Activated T-cell treated with anti-CD3 and anti-CD28 coated beads, Interleukin-2, amount 50 U/mL, for 72 hours (primary cell): Measurements from ENCODE around the gene ZNF79. TPM values are rescaled to one million over a fixed set of nuclear protein-coding genes. Genes with fewer than 3 reads are reported as not detected.

Source experiments
- ATAC-seq, 2 donors: fragments of 150-1000 bp; cut with Tn5 transposase; replicated peaks in 1 of 2; 2 replicates each; pipeline ENCODE4 v1.10.0; 2021; ENCODE audit warnings: moderate library complexity in 2 of 2, mild to moderate bottlenecking in 1 of 2
- DNase-seq, 2 donors: peaks; one replicate each; pipeline ENCODE4 v3.0.0; 2021 to 2022; ENCODE audit warnings: mixed read lengths in 1 of 2
- H3K27ac Mint-ChIP-seq: one replicate; pipeline ENCODE4 v1.8.0; 2022; ENCODE audit warnings: mild to moderate bottlenecking, moderate library complexity, mixed read lengths
- H3K27me3 Mint-ChIP-seq: one replicate; pipeline ENCODE4 v1.8.0; 2022; ENCODE audit warnings: low read depth, mixed read lengths
- H3K36me3 Mint-ChIP-seq, 2 donors: one replicate each; pipeline ENCODE4 v1.8.0; 2022; ENCODE audit warnings: mixed read lengths in 2 of 2, mild to moderate bottlenecking in 1 of 2; ENCODE audit not compliant: insufficient read depth in 2 of 2
- H3K4me1 Mint-ChIP-seq: one replicate; pipeline ENCODE4 v1.8.0; 2022; ENCODE audit warnings: low read depth, mixed read lengths
- H3K4me3 Mint-ChIP-seq, 2 donors: one replicate each; pipeline ENCODE4 v1.8.0; 2022; ENCODE audit warnings: mild to moderate bottlenecking in 2 of 2, mixed read lengths in 2 of 2, moderate library complexity in 2 of 2
- H3K9me3 Mint-ChIP-seq, 2 donors: one replicate each; pipeline ENCODE4 v1.8.0; 2022; ENCODE audit warnings: mixed read lengths in 2 of 2
- total RNA-seq, 2 donors: library from RNA; stranded (reverse); gene quantifications; one replicate each; pipeline ENCODE4 v1.2.3, GENCODE V29; 2022

ZNF79 gene
- total RNA-seq, 2 donors from 2014 or later: 10.4 to 16.1 TPM

DNA sequence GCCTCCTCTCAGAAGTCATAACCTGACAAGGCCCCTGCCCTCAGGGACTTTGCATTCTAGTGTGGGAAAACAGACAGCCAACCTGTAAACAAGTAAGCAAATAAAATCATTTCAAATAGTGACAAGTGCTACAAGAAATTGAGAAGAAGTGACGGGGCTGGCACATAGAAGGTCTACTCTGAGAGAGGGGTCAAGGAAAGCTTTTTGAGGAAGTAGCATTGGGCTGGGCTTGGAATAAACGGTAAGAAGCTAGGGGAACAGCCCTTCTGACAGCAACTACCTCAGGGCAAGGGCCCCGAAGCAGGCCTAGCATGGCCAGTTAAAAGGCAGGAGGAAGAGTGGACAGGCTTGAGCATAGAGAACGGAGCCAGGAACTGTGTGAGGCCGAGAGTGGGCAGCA lies 32.0 kb upstream of the ZNF79 start:
- no peak overlapping the region for H3K4me3 Mint-ChIP-seq
- DNase-seq: no peak
- no peaks in the 10 kb centered on the region for H3K36me3 Mint-ChIP-seq
- H3K4me1 Mint-ChIP-seq: peaks cover 48% of the 10 kb centered on the region
- H3K9me3 Mint-ChIP-seq: no peaks in the 10 kb centered on the region
- H3K27ac Mint-ChIP-seq: no peak overlapping the region
- ATAC-seq: no peak
- peaks cover 59% of the 10 kb centered on the region for H3K27me3 Mint-ChIP-seq

DNA sequence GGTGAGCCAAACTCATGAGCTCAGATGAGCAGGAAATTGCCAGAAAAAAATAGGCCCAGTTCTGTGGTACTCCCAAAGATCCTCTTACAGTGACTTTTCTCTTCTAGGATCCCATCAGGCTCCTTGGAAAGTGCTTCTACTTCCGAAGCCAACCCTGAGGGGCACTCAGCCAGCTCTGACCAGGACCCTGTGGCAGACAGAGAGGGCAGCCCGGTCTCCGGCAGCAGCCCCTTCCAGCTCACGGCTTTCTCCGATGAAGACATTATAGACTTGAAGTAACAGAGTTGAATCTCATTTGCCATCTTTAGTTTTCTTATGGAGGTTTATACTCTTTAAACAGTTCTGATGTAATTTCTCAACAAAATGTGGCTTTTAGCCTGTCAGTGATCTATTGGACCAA lies 31.2 kb upstream of the ZNF79 start:
- Mint-ChIP-seq H3K4me3 (no peak overlapping the region), H3K27me3 (peaks cover 60% of the 10 kb centered on the region)
- ATAC-seq: no peak

DNA sequence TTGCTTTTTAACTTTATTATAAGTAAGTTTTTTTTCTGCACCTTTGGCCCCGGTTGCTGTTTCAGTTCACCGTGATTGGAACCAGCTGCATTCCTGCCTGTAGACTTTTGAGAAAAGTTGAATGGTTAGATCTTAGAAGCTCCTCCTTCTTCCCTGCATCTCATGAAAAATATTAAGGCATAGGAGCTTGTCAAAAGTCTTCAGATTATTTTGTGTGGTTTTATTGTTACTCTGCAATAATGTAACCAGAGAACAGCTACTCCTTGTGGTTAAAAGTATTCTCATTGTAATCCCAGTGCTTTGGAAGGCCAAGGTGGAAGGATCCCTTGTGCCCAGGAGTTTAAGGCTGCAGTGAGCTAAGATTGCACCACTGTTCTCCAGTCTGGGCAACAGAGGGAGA lies 30.5 kb upstream of the ZNF79 start:
- no peak for ATAC-seq

More for the DNA sequence above, 31.2 kb upstream of the ZNF79 start:
- Mint-ChIP-seq H3K27ac (no peak overlapping the region), H3K9me3 (no peaks in the 10 kb centered on the region), H3K36me3 (no peaks in the 10 kb centered on the region), H3K4me1 (peaks cover 44% of the 10 kb centered on the region)
- DNase-seq: no peak

DNA sequence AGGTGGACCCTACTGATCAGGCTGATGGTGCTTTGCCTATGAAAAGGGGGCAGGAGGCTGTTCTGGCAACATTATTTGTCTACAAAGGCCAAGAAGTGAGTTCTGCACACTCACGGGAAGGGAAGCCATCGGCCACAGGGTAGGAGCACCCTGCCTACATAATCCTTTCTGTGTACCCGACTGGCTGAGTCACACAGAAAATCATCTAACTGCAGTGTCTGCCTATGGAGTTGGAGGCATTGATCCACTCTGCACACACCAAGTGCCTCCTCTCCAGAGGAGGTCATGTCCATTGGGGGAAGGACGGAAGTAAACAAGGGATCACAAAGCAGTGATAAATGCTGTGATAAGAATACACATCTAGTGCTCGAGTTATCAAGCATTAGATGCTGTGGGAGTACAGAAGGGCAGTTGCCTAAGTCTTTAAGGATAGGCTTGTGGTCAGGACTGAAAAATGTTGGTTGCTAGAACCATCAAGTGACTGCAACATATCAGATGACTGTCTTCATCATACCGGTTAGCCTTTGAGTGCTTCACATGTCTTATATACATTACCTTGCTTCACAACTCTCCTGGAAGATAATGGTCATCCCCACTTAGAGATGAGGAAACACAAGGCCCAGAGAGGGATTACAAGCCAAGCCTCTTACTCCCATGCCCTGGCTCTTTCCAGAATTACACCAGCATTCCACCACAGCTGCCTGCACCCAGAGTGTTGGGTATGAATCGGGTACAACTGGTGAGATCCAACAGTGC lies 28.5 kb upstream of the ZNF79 start:
- no peak overlapping the region for H3K27ac Mint-ChIP-seq
- H3K36me3 Mint-ChIP-seq: no peaks in the 10 kb centered on the region
- H3K27me3 Mint-ChIP-seq: peaks cover 75% of the 10 kb centered on the region
- ATAC-seq (no peak), DNase-seq (no peak)
- peak overlapping the region; percentile 70 to 75 for H3K4me3 Mint-ChIP-seq
- H3K4me1 Mint-ChIP-seq: peaks cover 24% of the 10 kb centered on the region
- no peaks in the 10 kb centered on the region for H3K9me3 Mint-ChIP-seq

More for the DNA sequence above, 30.5 kb upstream of the ZNF79 start:
- Mint-ChIP-seq H3K27me3 (peaks cover 66% of the 10 kb centered on the region), H3K36me3 (no peaks in the 10 kb centered on the region), H3K9me3 (no peaks in the 10 kb centered on the region), H3K4me1 (peaks cover 44% of the 10 kb centered on the region), H3K4me3 (no peak overlapping the region), H3K27ac (no peak overlapping the region)
- DNase-seq: no peak

DNA sequence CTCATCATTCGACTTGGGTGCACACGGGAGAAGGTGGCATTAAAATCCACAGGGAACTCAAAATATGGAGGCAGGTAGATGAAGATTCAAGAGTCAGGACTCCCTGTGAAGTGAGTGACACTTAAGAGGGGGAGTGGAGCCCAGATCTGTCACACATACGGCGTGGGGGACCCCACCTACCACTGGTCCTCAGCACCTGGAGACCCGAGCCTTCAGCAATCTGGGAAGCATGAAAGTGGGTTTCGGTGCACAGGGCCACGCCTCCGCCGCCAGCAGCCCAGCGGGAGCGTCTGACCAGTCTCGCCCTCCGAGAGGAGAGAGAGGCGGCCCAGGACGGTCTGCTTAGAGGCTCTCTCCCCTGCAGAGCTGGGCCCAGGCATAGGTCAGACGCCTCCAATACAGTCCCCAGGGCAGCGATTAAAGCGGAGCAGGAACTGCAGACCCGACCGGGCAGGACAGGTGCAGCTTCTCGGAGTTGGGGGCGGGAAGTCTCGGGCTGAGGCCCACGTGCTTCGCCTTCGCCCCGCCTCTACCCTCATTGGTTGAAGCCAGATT lies 27.9 kb upstream of the ZNF79 start:
- Mint-ChIP-seq H3K4me1 (peaks cover 21% of the 10 kb centered on the region), H3K36me3 (no peaks in the 10 kb centered on the region), H3K9me3 (no peaks in the 10 kb centered on the region), H3K4me3 (peak overlapping the region; percentile 70 to 75), H3K27ac (no peak overlapping the region), H3K27me3 (peaks cover 77% of the 10 kb centered on the region)
- ATAC-seq (no peak), DNase-seq (no peak)

DNA sequence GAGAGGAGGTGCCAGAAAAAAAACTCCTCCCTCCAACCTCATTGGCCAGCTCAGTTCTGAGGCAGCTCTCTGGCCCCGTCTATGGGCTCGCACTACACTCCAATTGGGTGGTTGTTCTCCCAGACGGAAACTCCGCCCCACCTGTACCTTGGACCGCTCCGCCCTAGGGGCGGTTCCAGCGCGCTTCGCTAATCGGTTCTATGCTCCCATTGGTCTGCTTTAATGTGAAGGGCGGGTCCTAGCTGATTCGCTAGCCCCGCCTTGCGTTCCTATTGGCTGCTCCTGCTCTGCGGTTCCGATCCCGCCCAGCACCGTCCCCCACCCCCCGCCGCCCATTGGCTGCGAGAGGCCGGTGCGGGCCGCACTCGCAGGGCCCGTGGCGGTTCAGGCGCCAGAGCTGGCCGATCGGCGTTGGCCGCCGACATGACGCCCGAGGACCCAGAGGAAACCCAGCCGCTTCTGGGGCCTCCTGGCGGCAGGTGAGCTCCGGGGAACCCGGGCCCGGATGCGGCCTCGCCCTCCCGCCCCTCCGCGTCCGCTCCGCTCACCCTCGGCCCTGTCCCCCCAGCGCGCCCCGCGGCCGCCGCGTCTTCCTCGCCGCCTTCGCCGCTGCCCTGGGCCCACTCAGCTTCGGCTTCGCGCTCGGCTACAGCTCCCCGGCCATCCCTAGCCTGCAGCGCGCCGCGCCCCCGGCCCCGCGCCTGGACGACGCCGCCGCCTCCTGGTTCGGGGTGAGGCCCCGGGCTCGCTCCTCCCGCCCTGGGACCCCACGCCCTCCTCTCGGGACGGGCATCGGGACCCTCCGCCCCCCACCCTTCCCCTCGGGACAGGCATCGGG lies 27.2 kb upstream of the ZNF79 start, which contains the start of gene SLC2A8:
TSS of gene SLC2A8 (plus strand) at position 362 of the 838 bp plus-strand sequence. CDS start at position 424, 62 bp downstream.
- Mint-ChIP-seq H3K9me3 (no peaks in the 10 kb centered on the region), H3K4me1 (peaks cover 21% of the 10 kb centered on the region)
- peak; percentile 94 to 95 for ATAC-seq

DNA sequence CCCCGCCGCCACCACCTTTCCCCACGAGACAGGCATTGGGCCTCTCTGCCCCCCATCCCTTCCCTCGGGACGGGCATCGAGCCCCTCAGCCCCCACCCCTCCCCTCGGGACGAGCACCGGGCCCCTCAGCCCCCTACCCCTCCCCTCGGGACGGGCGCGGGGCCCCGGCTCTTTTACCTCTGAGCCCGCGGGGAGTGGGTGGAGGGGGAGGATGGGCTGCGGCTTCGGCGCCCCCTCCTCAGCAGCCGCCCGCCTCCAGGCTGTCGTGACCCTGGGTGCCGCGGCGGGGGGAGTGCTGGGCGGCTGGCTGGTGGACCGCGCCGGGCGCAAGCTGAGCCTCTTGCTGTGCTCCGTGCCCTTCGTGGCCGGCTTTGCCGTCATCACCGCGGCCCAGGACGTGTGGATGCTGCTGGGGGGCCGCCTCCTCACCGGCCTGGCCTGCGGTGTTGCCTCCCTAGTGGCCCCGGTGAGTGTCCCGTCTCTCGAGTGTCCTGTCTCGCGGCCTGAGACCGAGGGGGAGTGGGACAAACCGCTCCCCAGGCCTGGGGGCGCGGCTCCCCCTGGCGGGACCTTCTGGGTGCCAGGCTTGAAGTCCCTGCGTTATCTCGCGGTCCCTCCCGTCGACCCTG lies 26.4 kb upstream of the ZNF79 start:
- Mint-ChIP-seq H3K4me3 (peak overlapping the region; percentile 81 to 85), H3K27ac (no peak overlapping the region), H3K36me3 (no peaks in the 10 kb centered on the region), H3K27me3 (peaks cover 75% of the 10 kb centered on the region), H3K9me3 (no peaks in the 10 kb centered on the region), H3K4me1 (peaks cover 21% of the 10 kb centered on the region)
- ATAC-seq: no peak
- peak; percentile 58 to 59 for DNase-seq

More for the DNA sequence above, 27.2 kb upstream of the ZNF79 start, which contains the start of gene SLC2A8:
- no peak within 1 kb of the TSS for H3K27ac Mint-ChIP-seq
- H3K36me3 Mint-ChIP-seq: no peaks in the 10 kb centered on the region
- peak within 1 kb of the TSS; percentile 81 to 85 for H3K4me3 Mint-ChIP-seq
- peak; percentile 96 to 99 for DNase-seq
- peaks cover 78% of the 10 kb centered on the region for H3K27me3 Mint-ChIP-seq

DNA sequence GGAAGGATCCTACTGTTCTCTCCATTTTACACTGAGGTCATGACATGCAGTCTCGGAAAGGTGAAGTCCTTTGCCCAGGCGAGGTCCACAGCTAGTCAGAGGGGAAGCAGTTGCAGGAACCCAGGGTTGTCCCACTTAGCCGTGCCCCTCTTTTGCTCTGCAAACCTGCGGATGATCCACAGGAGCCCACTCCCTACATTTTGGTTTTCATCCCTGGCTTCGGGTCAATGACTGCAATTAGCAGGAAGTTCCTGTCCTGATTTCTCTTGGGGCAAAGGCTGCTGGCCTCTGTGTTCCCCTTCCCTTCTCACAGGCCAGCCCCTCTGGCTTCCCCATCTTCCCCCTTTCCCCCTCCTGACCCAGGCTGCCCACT lies 25.9 kb upstream of the ZNF79 start:
- H3K36me3 Mint-ChIP-seq: no peaks in the 10 kb centered on the region
- H3K4me1 Mint-ChIP-seq: peaks cover 21% of the 10 kb centered on the region
- H3K27me3 Mint-ChIP-seq: peaks cover 70% of the 10 kb centered on the region
- H3K27ac Mint-ChIP-seq: no peak overlapping the region
- peak overlapping the region; percentile 81 to 85 for H3K4me3 Mint-ChIP-seq
- ATAC-seq: no peak
- no peak for DNase-seq
- no peaks in the 10 kb centered on the region for H3K9me3 Mint-ChIP-seq

DNA sequence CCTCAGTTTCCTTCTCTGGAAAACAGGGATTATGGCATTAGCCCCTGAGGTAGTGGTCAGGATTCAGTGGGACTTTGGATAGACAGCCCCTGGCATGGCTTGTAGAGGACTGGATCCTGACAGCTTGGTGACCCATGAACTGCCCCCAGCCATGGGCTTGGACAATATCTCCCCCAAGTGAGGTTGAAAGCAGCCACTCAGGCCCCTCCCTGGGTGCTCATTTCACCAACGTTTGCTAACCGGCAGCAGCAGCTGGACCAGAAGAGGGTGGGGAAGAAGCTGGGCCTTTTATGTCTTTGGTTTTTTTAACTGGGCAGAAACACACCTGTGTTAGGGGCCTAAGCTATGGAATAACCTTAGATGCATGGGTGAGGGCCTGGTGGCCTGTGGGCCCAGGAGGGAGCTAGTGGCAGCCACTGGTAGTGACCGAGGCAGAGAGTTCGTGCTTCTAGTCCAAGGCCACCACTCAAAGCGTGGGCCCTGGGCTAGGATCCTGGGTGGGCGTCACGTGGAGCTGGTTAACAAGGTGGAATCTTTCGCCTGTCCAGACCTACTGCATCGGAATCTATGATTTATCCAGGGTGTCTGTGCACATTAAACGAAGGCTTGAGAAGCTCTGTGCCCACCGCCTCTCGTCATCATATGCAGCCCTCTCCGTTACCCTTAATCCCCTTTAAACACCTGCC lies 25.3 kb upstream of the ZNF79 start:
- ATAC-seq (no peak), DNase-seq (no peak)
- H3K27me3 Mint-ChIP-seq: peaks cover 64% of the 10 kb centered on the region
- H3K4me3 Mint-ChIP-seq: peak overlapping the region; percentile 81 to 85
- no peak overlapping the region for H3K27ac Mint-ChIP-seq
- H3K9me3 Mint-ChIP-seq: no peaks in the 10 kb centered on the region
- H3K36me3 Mint-ChIP-seq: no peaks in the 10 kb centered on the region
- H3K4me1 Mint-ChIP-seq: peaks cover 21% of the 10 kb centered on the region

DNA sequence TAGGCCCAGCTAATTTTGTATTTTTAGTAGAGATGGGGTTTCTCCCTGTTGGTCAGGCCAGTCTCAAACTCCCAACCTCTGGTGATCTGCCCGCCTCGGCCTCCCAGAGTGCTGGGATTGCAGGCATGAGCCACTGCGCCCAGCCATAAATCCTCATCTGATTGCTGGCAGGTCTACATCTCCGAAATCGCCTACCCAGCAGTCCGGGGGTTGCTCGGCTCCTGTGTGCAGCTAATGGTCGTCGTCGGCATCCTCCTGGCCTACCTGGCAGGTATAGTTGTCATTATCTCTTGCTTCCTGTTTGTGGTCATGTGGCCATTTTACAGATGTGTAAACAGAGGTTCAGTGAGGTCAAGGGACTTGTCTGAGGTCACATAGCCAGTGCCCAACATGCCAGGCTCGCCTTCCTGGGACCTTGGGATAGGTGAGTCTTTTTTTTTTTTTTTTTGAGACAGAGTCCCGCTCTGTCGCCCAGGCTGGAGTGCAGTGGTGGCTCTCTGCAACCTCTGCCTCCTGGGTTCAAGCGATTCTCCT lies 24.4 kb upstream of the ZNF79 start:
- H3K36me3 Mint-ChIP-seq: no peaks in the 10 kb centered on the region
- no peak overlapping the region for H3K4me3 Mint-ChIP-seq

DNA sequence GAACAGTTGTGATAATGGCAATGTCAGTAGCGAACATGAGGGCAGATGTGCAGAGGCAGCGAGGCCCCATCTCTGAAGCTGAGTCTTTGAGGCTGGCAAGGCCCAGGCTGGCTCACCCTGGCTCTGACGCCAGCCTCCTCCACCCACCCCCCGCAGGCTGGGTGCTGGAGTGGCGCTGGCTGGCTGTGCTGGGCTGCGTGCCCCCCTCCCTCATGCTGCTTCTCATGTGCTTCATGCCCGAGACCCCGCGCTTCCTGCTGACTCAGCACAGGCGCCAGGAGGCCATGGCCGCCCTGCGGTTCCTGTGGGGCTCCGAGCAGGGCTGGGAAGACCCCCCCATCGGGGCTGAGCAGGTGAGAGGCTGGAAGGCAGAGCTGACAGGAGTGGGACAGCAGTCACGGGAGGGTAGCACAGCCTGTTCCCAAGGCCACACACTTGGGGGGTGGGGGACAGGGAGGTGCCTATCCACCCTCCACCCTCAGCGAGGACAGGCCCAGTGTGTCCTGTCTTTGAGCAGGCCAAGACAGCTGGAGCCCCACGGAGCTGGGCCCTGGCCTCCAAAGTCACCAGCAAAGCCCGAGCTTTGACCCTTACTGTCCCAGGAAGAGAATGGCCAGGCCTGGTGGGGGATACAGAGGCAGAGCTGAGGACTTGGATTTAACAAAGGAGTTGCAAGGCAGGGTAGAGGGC lies 21.6 kb upstream of the ZNF79 start:
- H3K4me1 Mint-ChIP-seq: peaks cover 7% of the 10 kb centered on the region
- H3K27ac Mint-ChIP-seq: no peak overlapping the region
- no peaks in the 10 kb centered on the region for H3K9me3 Mint-ChIP-seq
- H3K4me3 Mint-ChIP-seq: no peak overlapping the region
- no peaks in the 10 kb centered on the region for H3K36me3 Mint-ChIP-seq
- ATAC-seq (no peak), DNase-seq (no peak)
- H3K27me3 Mint-ChIP-seq: peaks cover 52% of the 10 kb centered on the region

More for the DNA sequence above, 24.4 kb upstream of the ZNF79 start:
- no peak overlapping the region for H3K27ac Mint-ChIP-seq
- H3K27me3 Mint-ChIP-seq: peaks cover 54% of the 10 kb centered on the region
- no peaks in the 10 kb centered on the region for H3K9me3 Mint-ChIP-seq
- no peak for DNase-seq
- peaks cover 21% of the 10 kb centered on the region for H3K4me1 Mint-ChIP-seq
- ATAC-seq: no peak
